Measurements from ENCODE around the gene TSPAN18. TPM values are rescaled to one million over a fixed set of nuclear protein-coding genes. Genes with fewer than 3 reads are reported as not detected.

Gene TSPAN18
- polyA plus RNA-seq, 1 of the 3 experiments (the other 2 are of a cell fraction): 0.72 TPM

- TF ChIP-seq ZBTB33 (IDR thresholded peaks at IDR 0.05; ENCODE audit: borderline replicate concordance, low read depth): no peak
- peak; percentile 30; the same call in 1 of the 2 replicates for TF ChIP-seq RCOR1 (IDR thresholded peaks at IDR 0.05; ENCODE audit: low read length)
These were observed 166.6 kb downstream of the TSPAN18 start (continued) for GRCh38 chr11:44893308-44893822.

- WGBS (ENCODE audit: low lambda C conversion rate): 51% methylated on average over 19 of the region's 21 CpGs
- no peaks in the 10 kb centered on the region for H3K36me3 ChIP-seq (replicated peaks in 1 of 2; ENCODE audit: control insufficient read depth in 1 of 2, insufficient read depth in 2 of 2, low read length in 1 of 2)
- no peaks in the 10 kb centered on the region; the same call in 1 of the 2 replicates for H3K27me3 ChIP-seq (ENCODE audit: insufficient read depth)
- CTCF ChIA-PET: interaction anchor here (0.6 to 8.6 kb wide), 67 partner anchors 9 to 344 kb away, joined by 3 to 93 read pairs (median 4); partner anchors contain the start of gene TSPAN18
- no peaks in the 10 kb centered on the region for H3K9me3 ChIP-seq
- peak overlapping the region in 1 of 2 experiments; percentile 64; a peak in 2 of 4 replicates for H3K27ac ChIP-seq (ENCODE audit: low read depth in 2 of 2, low read length in 1 of 2)
- TF ChIP-seq RCOR1 (IDR thresholded peaks at IDR 0.05; ENCODE audit: low read length) (no peak), TCF12 (IDR thresholded peaks at IDR 0.05) (no peak), GABPA (IDR thresholded peaks at IDR 0.05; ENCODE audit: low read depth) (no peak), GATA2 (CRISPR knock-in tag; IDR thresholded peaks at IDR 0.05) (no peak), CTCF (IDR thresholded peaks at IDR 0.05) (peak; percentile 91), MEF2A (IDR thresholded peaks at IDR 0.05; ENCODE audit: borderline replicate concordance, low read depth) (no peak), ELF1 (IDR thresholded peaks at IDR 0.05) (no peak), USF1 (IDR thresholded peaks at IDR 0.05; ENCODE audit: borderline replicate concordance, low read depth) (no peak), ZBTB33 (IDR thresholded peaks at IDR 0.05; ENCODE audit: borderline replicate concordance, low read depth) (no peak), FOXM1 (IDR thresholded peaks at IDR 0.05; ENCODE audit: low read depth) (no peak), SMC3 (IDR thresholded peaks at IDR 0.05; ENCODE audit: low read depth, low read length) (peak; percentile 96), POLR2AphosphoS5 (IDR thresholded peaks at IDR 0.05; ENCODE audit: low read depth, low read length) (no peak), FOXJ3 (CRISPR knock-in tag; IDR thresholded peaks at IDR 0.05) (no peak), EZH2phosphoT487 (IDR thresholded peaks at IDR 0.05; ENCODE audit: borderline replicate concordance, low read depth) (no peak), RAD21 (IDR thresholded peaks at IDR 0.05; ENCODE audit: low read length) (peak; percentile 94), USF2 (IDR thresholded peaks at IDR 0.05; ENCODE audit: borderline replicate concordance, low read depth, low read length) (no peak), TEAD4 (IDR thresholded peaks at IDR 0.05; ENCODE audit: borderline replicate concordance, insufficient read depth) (no peak)
- H3K79me2 ChIP-seq (ENCODE audit: insufficient read depth): no peaks in the 10 kb centered on the region
- H4K20me1 ChIP-seq (ENCODE audit: insufficient read depth): no peaks in the 10 kb centered on the region
- peak overlapping the region in 1 of 2 experiments; percentile 46; a peak in 1 of 4 replicates for H3K4me3 ChIP-seq (ENCODE audit: low read depth in 2 of 2, low read length in 1 of 2)
- H2AFZ ChIP-seq (ENCODE audit: low read depth): no peak overlapping the region
- POLR2A ChIA-PET: interaction anchor here (0.8 to 1.0 kb wide), 2 partner anchors 128 to 139 kb away, joined by 3 read pairs; no protein-coding TSS in a partner anchor
- H3K4me1 ChIP-seq (ENCODE audit: control insufficient read depth in 1 of 2, insufficient read depth in 2 of 2, low read depth in 1 of 2, low read length in 1 of 2): peaks cover 0 to 35% of the 10 kb centered on the region in 2 experiments; a peak in 1 of 4 replicates
- no peak overlapping the region for H3K4me2 ChIP-seq
- H3F3A ChIP-seq (replicated peaks; ENCODE audit: insufficient read depth): no peaks in the 10 kb centered on the region
- no peaks in the 10 kb centered on the region for H3K9me2 ChIP-seq
- peak; percentile 86 for DNase-seq
- no peak overlapping the region for H3K9ac ChIP-seq
These were observed 167.3 kb downstream of the TSPAN18 start for GRCh38 chr11:44893846-44894617.
